Hepatocyte (in vitro differentiated cells): ENCODE measurements around the gene PRMT3. TPM values are rescaled to one million over a fixed set of nuclear protein-coding genes. Genes with fewer than 3 reads are reported as not detected.
"Not testable (repeated sequence)": the region's sequence is repeated elsewhere in the genome, so short reads cannot be mapped to it uniquely, and the experiment has no call there.

Experiments used
- DNase-seq: peaks from one replicate; pipeline ENCODE4 v3.0.0-alpha.2; 2016; ENCODE audit warnings: low spot score
- H2AFZ ChIP-seq: fragments of 200-600 bp; sonication (generic); 2 replicates; pipeline ENCODE4 v1.6.0; 2016; ENCODE audit warnings: antibody characterized with exemption, mild to moderate bottlenecking
- H3K27ac ChIP-seq: fragments of 200-600 bp; sonication (generic); 2 replicates; pipeline ENCODE4 v1.5.1; 2016; ENCODE audit warnings: mild to moderate bottlenecking
- H3K27me3 ChIP-seq: fragments of 200-600 bp; sonication (generic); 2 replicates; pipeline ENCODE4 v1.6.1; 2016
- H3K36me3 ChIP-seq: fragments of 200-600 bp; sonication (generic); replicated peaks from 2 replicates; pipeline ENCODE4 v1.5.1; 2016; ENCODE audit warnings: low read depth; ENCODE audit not compliant: insufficient read depth
- H3K4me1 ChIP-seq: fragments of 200-600 bp; sonication (generic); 2 replicates; pipeline ENCODE4 v1.5.1; 2016; ENCODE audit warnings: mild to moderate bottlenecking, moderate library complexity; ENCODE audit not compliant: insufficient read depth
- H3K4me2 ChIP-seq: fragments of 200-600 bp; sonication (generic); 2 replicates; pipeline ENCODE4 v1.6.0; 2016
- H3K4me3 ChIP-seq: fragments of 200-600 bp; sonication (generic); 2 replicates; pipeline ENCODE4 v1.5.1; 2016; ENCODE audit warnings: mild to moderate bottlenecking
- H3K79me2 ChIP-seq: fragments of 200-600 bp; sonication (generic); 2 replicates; pipeline ENCODE4 v1.6.0; 2017; ENCODE audit warnings: mild to moderate bottlenecking
- H3K9me2 ChIP-seq: fragments of 200-600 bp; sonication (generic); replicated peaks from 2 replicates; pipeline ENCODE4 v1.6.0; 2017; ENCODE audit warnings: mild to moderate bottlenecking; ENCODE audit not compliant: insufficient read depth
- H3K9me3 ChIP-seq: fragments of 200-600 bp; sonication (generic); 2 replicates; pipeline ENCODE4 v1.5.1; 2016; ENCODE audit warnings: low read depth, mild to moderate bottlenecking
- H4K20me1 ChIP-seq: fragments of 200-600 bp; sonication (generic); 2 replicates; pipeline ENCODE4 v1.6.0; 2016; ENCODE audit warnings: mild to moderate bottlenecking; ENCODE audit not compliant: insufficient read depth, poor library complexity, severe bottlenecking
- EZH2 ChIP-seq: fragments of 200-600 bp; sonication (generic); IDR thresholded peaks from 2 replicates; pipeline ENCODE4 v1.6.1; 2016; ENCODE audit warnings: antibody characterized with exemption, mild to moderate bottlenecking, borderline replicate concordance
- EZH2phosphoT487 ChIP-seq: fragments of 200-600 bp; sonication (generic); IDR thresholded peaks from one replicate; pipeline ENCODE4 v1.6.1; 2018; ENCODE audit warnings: antibody characterized with exemption, mild to moderate bottlenecking, low read depth, moderate library complexity; ENCODE audit not compliant: unreplicated experiment, severe bottlenecking
- WGBS: methylation state at CpG from one replicate; pipeline ENCODE4 v1.1.6; 2016; ENCODE audit warnings: low lambda C conversion rate; ENCODE audit errors: missing lambda C conversion rate; 5-methylcytosine and 5-hydroxymethylcytosine counted together
- polyA plus RNA-seq: library from polyadenylated mRNA; unstranded; fragments of >200 nt; fragmentation: Nextera tagmentation; extraction: Ambion mirVana; gene quantifications from 2 replicates; pipeline ENCODE4 v1.2.1, GENCODE V29; 2016
- total RNA-seq: library from RNA; depleted of rRNA; stranded (reverse); fragments of >200 nt; gene quantifications from 2 replicates; pipeline ENCODE4 v1.2.3, GENCODE V29; 2014
- TF ChIP-seq, protein P1 (sequence below): fragments of 200-600 bp; sonication (generic); IDR thresholded peaks from 2 replicates; pipeline ENCODE4 v1.5.1; 2016; ENCODE audit warnings: antibody characterized with exemption, mild to moderate bottlenecking; ENCODE audit not compliant: poor library complexity

Gene PRMT3
- total and polyA plus RNA-seq, 2 experiments from 2014 or later = 9.5 to 18.8 TPM

DNA sequence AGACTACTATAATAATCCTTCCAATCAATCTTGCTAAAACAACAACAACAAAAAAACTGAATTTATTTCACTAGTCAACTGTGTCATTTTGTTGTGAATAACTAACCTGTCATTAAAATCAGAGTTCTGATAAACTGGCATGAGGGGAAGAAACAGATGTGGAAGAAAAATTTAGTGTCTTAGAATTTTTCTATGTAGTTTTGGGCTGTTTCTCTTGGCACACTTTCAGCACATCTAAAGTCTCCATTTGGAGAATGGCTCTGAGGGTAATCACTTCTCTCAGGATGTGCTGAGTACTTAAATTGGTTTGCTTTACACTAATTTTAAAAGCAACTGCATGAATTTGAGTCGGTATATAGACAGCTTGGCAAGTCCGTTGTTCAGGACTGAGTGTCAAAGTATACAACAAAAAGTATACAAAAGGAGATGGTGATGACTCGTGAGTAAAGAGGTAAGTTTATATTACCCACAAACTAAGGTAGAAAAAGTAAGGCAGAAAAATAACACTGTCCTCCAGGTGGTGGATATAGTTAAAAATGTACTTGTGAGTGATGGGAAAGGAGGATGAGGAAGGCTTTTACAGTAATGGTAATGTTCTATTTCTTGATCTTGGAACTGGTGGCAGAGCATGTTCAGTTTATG, 13.8 kb upstream of the PRMT3 start:
- Histone ChIP-seq H3K79me2 (peaks cover 4% of the 10 kb centered on the region), H3K4me1 (peaks cover 5% of the 10 kb centered on the region), H4K20me1 (no peaks in the 10 kb centered on the region), H3K36me3 (no peaks in the 10 kb centered on the region), H3K4me3 (no peak overlapping the region), H3K4me2 (no peak overlapping the region), H3K9me2 (no peaks in the 10 kb centered on the region), H3K9me3 (no peaks in the 10 kb centered on the region), H3K27me3 (no peaks in the 10 kb centered on the region), H3K27ac (no peak overlapping the region), H2AFZ (no peak overlapping the region)
- 67% methylated on average over 3 of the region's 3 CpGs for WGBS
- no peak for DNase-seq
- TF ChIP-seq EZH2phosphoT487 = no peak
- TF ChIP-seq EZH2 = no peak
- TF ChIP-seq, protein P1, sequence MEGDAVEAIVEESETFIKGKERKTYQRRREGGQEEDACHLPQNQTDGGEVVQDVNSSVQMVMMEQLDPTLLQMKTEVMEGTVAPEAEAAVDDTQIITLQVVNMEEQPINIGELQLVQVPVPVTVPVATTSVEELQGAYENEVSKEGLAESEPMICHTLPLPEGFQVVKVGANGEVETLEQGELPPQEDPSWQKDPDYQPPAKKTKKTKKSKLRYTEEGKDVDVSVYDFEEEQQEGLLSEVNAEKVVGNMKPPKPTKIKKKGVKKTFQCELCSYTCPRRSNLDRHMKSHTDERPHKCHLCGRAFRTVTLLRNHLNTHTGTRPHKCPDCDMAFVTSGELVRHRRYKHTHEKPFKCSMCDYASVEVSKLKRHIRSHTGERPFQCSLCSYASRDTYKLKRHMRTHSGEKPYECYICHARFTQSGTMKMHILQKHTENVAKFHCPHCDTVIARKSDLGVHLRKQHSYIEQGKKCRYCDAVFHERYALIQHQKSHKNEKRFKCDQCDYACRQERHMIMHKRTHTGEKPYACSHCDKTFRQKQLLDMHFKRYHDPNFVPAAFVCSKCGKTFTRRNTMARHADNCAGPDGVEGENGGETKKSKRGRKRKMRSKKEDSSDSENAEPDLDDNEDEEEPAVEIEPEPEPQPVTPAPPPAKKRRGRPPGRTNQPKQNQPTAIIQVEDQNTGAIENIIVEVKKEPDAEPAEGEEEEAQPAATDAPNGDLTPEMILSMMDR = no peak

DNA sequence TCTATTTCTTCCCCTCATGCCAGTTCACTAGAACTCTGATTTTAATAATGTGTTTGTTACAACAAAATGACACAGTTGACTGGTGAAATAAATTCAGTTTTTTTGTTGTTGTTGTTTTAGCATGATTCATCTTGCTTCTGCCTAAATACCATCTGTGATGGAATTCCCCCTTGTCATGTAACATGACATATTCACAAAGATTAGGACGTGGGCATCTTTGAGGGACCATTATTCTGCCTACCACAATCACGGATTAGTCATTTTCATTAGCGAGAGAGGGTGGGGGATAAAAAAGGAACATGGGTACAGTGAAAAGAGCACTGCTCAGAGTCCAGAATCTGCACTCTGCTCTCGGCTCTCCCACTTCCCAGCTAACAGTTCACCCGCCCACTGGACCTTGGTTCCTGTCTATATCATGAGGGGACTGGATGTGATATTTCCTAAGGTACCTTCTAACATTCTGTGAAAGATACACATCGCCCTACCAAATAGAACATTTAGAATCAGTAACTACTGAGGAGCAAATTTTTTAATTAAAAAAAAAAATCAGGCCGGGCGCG, 12.7 kb upstream of the PRMT3 start:
- H3K27me3 ChIP-seq = no peaks in the 10 kb centered on the region
- no peaks in the 10 kb centered on the region for H3K79me2 ChIP-seq
- peak overlapping the region; percentile 12 for H3K27ac ChIP-seq
- TF ChIP-seq, protein P1 = no peak
- no peak for TF ChIP-seq EZH2phosphoT487
- TF ChIP-seq EZH2 = no peak
- H3K4me3 ChIP-seq = no peak overlapping the region
- no peak overlapping the region for H3K4me2 ChIP-seq
- H3K9me3 ChIP-seq = no peaks in the 10 kb centered on the region
- no peak overlapping the region for H2AFZ ChIP-seq
- no peaks in the 10 kb centered on the region for H3K36me3 ChIP-seq
- DNase-seq = no peak
- peaks cover 5% of the 10 kb centered on the region for H3K4me1 ChIP-seq
- WGBS = 91% methylated on average over 9 of the region's 9 CpGs
- no peaks in the 10 kb centered on the region for H3K9me2 ChIP-seq
- no peaks in the 10 kb centered on the region for H4K20me1 ChIP-seq

DNA sequence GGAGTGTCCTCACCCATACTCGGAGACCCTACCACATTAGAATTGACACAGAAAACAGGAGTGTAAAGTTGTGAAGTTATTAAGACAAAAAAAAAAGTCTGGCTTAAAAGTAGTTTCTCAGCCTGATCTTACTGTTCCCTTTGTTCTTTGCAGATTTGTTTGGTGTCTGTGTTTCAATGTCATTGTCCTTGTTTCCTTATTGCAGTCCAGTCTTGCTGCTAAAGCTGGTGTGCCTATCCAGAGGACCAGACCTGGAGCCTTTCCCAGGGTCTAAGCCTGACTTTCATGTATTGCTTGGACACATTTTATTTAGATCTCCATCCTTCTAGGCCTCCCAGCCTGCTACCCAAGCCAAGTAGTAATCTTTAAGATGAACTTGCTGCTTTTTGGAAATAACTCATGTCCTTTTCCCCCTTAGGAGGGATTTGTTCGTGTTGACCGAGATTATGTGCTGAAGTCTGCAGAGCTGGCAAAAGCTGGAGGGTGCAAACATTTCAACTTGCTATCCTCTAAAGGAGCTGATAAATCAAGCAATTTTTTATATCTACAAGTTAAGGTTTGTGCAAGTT, 11.3 kb upstream of the PRMT3 start:
- no peak for TF ChIP-seq EZH2
- no peak for TF ChIP-seq EZH2phosphoT487
- TF ChIP-seq, protein P1 = no peak
- no peaks in the 10 kb centered on the region for H3K27me3 ChIP-seq
- no peaks in the 10 kb centered on the region for H3K36me3 ChIP-seq
- H3K9me2 ChIP-seq = no peaks in the 10 kb centered on the region
- no peaks in the 10 kb centered on the region for H4K20me1 ChIP-seq
- no peak overlapping the region for H3K4me3 ChIP-seq
- no peak overlapping the region for H3K4me2 ChIP-seq
- H2AFZ ChIP-seq = no peak overlapping the region
- H3K4me1 ChIP-seq = peaks cover 5% of the 10 kb centered on the region
- 96% methylated on average over 3 of the region's 3 CpGs for WGBS
- DNase-seq = no peak
- no peaks in the 10 kb centered on the region for H3K79me2 ChIP-seq
- no peak overlapping the region for H3K27ac ChIP-seq
- H3K9me3 ChIP-seq = no peaks in the 10 kb centered on the region

DNA sequence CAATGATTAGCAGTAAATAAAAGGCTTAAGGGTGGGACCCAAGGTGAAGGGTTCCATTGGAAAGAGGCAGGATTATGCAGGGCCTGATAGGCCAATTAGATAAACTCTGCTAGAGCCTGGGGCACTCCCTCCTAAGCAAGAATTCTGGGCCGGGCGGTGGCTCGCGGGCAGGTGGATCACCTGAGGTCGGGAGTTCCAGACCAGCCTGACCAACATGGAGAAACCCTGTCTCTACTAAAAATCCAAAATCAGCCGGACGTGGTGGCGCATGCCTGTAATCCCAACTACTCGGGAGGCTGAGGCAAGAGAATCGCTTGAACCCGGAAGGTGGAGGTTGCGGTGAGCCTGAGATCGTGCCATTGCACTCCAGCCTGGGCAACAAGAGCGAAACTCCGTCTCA, 1.5 kb upstream of the PRMT3 start:
- H3K9me3 ChIP-seq, H3K36me3 ChIP-seq, H3K4me2 ChIP-seq, DNase-seq, H3K4me1 ChIP-seq, H3K9me2 ChIP-seq, H4K20me1 ChIP-seq, H3K27ac ChIP-seq, H3K4me3 ChIP-seq, H3K27me3 ChIP-seq, H2AFZ ChIP-seq: not testable (repeated sequence)
- peaks cover 10% of the 10 kb centered on the region for H3K79me2 ChIP-seq
- 85% methylated on average over 15 of the region's 15 CpGs for WGBS
